T-helper 2 cell (primary cell): ENCODE results near the gene MYO1D.
"Not testable (repeated sequence)": the region's sequence is repeated elsewhere in the genome, so short reads cannot be mapped to it uniquely, and the experiment has no call there.

Source experiments
- DNase-seq, 5 experiments: peaks; one replicate each; pipeline versions ENCODE4 v3.0.0 to v3.0.0-alpha.2; 2012 to 2022

Gene MYO1D

GRCh38 chr17:32723310-32723955, 153.5 kb downstream of the MYO1D start:
- no peak for DNase-seq

- no peak for DNase-seq
Observed at GRCh38 chr17:32722733-32723132, 154.2 kb downstream of the MYO1D start.

GRCh38 chr17:32720671-32721070, 156.3 kb downstream of the MYO1D start:
- no peak for DNase-seq

- DNase-seq, result no peak
Observed at GRCh38 chr17:32719689-32720088, 157.2 kb downstream of the MYO1D start.

GRCh38 chr17:32714922-32715321, 162.0 kb downstream of the MYO1D start:
- peak in 1 of 5 experiments; percentile 9 for DNase-seq

- DNase-seq, result not testable (repeated sequence)
Observed at GRCh38 chr17:32714206-32714605, 162.7 kb downstream of the MYO1D start.

- no peak for DNase-seq
Observed at GRCh38 chr17:32713081-32713480, 163.8 kb downstream of the MYO1D start.

- DNase-seq, result no peak
Observed at GRCh38 chr17:32709562-32709961, 167.4 kb downstream of the MYO1D start.

GRCh38 chr17:32701871-32702270, 175.1 kb downstream of the MYO1D start:
- DNase-seq, result no peak

GRCh38 chr17:32699247-32699646, 177.7 kb downstream of the MYO1D start:
- DNase-seq, result no peak

GRCh38 chr17:32697728-32698625, 178.9 kb downstream of the MYO1D start:
- DNase-seq, result peak in 1 of 5 experiments; percentile 6

GRCh38 chr17:32696426-32696825, 180.5 kb downstream of the MYO1D start:
- DNase-seq, result no peak

- DNase-seq, result no peak
Observed at GRCh38 chr17:32695864-32696263, 181.1 kb downstream of the MYO1D start.

GRCh38 chr17:32693194-32693897, 183.6 kb downstream of the MYO1D start:
- DNase-seq, result no peak

GRCh38 chr17:32692179-32692578, 184.7 kb downstream of the MYO1D start:
- DNase-seq, result peak in 1 of 5 experiments; percentile 22

GRCh38 chr17:32689348-32689747, 187.6 kb downstream of the MYO1D start:
- DNase-seq, result no peak

GRCh38 chr17:32688221-32688620, 188.7 kb downstream of the MYO1D start:
- no peak for DNase-seq

- DNase-seq, result no peak
Observed at GRCh38 chr17:32684087-32684958, 192.6 kb downstream of the MYO1D start.

- DNase-seq, result no peak
Observed at GRCh38 chr17:32673964-32674363, 203.0 kb downstream of the MYO1D start.

- DNase-seq, result peak in 1 of 5 experiments; percentile 1
Observed at GRCh38 chr17:32672711-32673110, 204.2 kb downstream of the MYO1D start.

- no peak for DNase-seq
Observed at GRCh38 chr17:32671896-32672295, 205.0 kb downstream of the MYO1D start.

- DNase-seq, result no peak
Observed at GRCh38 chr17:32664936-32665583, 211.9 kb downstream of the MYO1D start.
